Suppressor macrophage treated with lipopolysaccharide for 1 hour (primary cell): ENCODE measurements around the gene MTNR1B.

Experiments
- DNase-seq, 3 donors: peaks; one replicate each; pipeline ENCODE4 v3.0.0-alpha.2; 2020 to 2022

Gene MTNR1B

DNA sequence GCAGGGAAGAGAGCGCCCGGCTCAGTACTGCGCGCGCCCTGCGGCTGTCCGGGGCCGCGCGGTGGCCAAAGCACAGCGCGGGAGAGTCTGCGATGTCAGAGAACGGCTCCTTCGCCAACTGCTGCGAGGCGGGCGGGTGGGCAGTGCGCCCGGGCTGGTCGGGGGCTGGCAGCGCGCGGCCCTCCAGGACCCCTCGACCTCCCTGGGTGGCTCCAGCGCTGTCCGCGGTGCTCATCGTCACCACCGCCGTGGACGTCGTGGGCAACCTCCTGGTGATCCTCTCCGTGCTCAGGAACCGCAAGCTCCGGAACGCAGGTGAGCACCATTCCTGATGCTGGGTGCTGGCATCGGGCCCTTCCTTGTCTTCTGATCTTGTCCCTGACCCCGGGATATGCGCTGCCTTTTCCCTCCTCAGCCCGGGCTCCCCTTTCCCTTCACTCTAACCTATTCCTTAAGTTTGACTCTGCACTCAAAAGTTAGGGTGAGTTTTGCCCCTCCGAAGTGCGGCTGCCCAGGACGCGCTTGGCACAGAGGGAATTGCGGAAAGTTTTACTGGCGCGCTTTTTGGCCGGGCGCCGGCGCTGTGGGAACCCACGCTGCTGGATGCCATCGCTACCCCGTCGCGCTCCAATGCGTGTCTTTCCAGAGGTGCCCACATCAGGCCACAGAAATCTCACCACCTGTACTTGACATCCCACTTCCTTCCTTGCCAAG lies at the start of gene MTNR1B:
MTNR1B (plus strand) TSS at position 18 of the 714 bp plus-strand sequence; CDS start at position 93, 75 bp downstream.
- DNase-seq, result no peak

DNA sequence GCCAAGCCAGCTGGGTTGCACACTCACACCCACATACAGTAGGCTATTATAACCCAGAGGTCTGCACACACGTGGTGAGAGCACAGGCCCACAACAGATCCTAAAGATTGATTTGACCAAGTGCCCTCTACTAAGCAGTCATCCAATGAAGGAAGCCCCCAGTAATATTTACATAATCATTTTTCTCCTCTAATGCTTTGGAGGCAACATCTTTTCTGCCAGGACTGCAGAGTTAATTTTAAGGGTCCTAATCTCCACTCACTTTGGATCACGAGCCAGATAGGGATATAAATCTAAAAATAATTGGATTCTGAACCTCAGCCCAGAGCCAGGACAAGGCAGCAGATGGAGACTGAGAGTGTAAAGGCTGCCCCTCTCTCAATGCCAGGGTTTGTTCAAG lies 49.1 kb upstream of the MTNR1B start:
- DNase-seq, result no peak

DNA sequence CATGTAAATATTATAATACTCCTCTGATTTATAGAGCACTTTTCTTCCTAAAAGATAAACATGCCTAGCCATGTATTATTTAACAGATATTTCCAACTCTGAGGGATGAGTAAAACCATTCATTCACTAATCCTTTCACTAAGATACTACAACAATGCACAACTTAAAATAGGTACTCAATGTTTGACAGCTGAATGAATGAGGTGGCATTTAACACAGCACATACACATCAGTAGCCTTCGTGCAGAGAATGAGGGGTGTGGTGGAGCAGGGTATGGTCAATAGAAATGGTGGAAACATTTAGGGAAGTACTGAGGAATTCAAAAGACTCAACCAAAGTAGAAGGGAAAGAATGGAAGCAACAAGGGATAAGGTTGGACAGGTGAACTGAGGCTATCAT lies 46.7 kb upstream of the MTNR1B start:
- DNase-seq, result no peak

DNA sequence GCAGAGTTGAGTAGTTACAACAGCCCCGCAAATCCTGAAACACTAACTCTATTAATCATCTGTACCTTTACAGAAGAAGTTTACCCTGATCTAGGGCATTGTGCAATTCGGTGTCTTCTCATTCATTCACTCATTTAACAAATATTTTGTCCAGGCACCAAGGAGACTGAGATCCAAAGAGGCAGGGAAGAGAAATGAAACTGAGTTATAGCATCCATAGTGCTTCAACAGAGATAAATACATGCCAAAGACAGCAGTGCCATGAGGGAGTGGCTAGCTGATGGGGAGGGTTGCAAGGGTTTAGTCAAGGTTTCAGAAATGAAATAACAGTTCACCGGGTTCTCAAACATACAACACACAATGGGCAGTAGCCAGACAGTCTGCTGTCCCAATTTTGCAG lies 40.2 kb upstream of the MTNR1B start:
- DNase-seq, result no peak

DNA sequence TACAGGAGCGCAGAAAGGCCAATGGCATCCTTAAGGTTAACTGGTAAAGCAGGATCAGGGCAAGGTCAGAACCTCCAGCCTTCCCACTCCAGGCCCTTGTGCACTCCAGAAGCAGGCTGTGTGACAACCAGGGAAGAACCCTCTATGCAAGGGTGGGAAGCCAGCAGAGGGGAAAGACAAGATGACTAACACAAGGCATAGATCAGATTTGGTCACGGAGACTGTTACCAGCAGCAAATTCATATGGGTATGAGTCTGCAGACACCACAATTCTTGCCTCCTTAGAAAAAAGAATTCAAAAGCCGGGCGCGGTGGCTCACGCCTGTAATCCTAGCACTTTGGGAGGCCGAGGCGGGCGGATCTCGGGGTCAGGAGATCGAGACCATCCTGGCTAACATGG lies 39.8 kb upstream of the MTNR1B start:
- DNase-seq, result no peak

DNA sequence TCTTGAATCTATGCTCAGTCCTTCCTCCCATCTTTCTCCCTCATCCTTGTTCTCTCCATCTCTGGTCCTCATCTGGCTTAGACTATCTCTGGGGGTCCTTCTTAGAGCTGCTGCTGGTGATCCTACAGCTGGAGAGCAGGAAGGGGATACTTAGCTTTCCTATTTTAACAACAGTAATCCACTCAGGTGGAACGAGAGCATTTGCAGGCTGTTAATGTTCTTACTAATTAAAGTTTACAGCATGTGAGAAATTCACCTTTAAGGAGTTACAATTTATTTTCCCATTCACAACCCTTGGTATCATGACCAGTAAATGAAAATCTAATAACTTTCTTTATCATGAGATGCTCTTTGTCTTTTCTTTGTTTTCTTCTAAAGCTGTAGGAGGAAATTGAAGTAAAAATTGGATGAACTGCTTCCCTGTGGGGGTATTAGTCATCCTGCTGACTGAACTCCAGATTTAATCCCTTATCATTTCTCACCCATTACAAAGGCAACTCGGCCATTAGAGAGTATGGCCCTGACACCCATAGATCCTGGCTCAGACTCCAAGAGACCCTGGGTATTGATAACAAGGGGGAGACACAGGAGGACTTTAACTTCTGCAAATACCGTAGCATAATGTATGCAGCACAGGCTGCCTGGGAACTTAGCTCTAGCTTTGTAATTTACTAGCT lies 37.6 kb upstream of the MTNR1B start:
- no peak for DNase-seq

DNA sequence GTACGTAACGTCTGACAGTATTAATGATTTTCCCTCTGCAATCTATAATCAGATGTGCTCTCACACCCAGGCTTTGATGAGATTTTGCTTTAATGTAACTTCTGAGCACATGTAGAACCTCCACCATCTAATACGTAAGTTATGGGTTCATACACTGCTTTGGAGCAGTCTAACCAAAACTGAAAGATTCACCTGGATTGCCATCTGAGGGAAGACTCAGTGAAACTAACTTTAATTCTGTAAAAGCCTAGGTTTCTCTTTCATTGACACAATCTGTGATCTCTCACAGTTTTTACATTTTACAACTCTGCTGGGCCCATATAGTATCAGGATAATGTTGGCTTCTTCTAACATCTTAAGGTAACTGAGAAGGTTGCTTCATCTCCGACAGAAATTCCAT lies 30.1 kb upstream of the MTNR1B start:
- no peak for DNase-seq

DNA sequence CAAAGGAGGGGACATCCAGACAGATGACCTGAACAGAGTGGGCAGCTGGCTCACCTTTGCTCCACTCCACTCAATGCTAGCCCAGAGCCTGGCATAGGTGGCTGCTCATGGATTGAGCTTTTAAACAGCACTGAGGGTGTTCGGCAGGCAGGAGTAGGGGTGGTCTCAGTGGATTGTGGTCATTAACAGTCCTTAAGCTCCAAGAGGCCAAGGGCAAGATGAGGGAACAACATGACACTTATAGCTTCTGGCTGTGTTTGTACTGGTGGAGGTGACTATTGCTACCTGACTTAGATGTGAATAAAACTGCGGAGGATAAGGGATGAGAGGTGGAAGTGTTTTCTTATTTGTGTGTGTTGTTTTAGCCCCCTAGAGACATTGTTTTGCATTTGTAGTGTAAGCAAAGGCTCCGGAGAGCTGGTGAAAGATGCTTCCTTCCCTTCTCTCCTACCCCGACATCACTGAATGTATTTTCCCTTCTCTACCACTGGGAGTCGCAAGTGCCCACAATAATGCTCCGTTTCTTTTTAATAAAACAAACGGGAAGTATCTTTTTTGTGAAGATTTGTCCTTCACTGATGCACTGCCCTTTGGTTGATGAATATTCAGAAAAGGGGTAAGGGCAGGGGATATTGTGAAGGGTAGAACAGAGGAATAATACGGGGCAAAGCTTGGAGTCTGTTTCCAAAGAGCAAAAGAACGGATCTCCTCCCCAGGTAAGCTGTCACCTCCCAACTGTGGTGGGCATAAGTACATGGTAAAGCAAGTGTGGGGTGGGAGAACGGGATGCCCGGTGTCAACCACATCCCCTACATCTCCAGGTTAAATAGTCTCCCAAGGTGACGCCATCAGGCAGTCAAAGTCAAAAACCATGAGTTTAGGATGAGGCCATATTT lies 27.5 kb upstream of the MTNR1B start:
- DNase-seq, result peak; percentile 51 to 68 (median 61)

DNA sequence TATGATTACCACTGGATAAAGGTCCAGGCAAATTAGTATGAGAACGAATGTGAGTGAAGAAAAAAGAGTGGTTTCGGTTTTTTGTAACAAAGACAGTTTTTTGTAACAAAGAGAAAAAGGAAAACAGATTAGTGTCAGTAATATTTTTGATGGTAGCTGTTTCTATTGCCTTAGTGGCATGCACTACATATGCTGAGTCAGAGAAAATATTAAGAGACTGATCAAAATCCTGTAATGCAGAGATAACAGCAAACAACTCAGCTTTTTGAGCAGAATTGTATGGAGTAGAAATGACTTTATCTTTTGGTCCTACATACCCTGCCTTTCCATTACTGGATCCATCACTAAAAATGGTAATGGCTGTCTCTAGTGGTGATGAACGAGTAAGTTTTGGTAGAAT lies 22.7 kb upstream of the MTNR1B start:
- no peak for DNase-seq

DNA sequence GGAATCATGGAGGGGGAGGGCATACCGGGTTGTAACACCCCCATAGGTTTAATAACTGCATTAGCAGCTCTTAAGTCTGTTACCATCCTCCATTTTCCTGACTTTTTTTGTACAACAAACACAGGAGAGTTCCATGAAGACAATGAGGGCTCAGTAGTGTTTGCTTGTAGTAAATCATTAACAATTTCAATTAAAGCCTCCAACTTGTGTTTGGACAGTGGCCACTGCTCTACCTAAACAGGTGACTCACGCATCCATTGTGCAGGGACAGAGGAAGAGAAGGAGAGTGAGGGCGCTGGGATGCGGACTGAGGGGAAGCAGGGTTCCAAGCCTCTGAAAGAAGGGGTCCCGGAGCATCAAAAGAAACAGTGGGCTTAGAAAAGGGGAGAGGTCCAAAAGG lies 21.3 kb upstream of the MTNR1B start:
- no peak for DNase-seq

DNA sequence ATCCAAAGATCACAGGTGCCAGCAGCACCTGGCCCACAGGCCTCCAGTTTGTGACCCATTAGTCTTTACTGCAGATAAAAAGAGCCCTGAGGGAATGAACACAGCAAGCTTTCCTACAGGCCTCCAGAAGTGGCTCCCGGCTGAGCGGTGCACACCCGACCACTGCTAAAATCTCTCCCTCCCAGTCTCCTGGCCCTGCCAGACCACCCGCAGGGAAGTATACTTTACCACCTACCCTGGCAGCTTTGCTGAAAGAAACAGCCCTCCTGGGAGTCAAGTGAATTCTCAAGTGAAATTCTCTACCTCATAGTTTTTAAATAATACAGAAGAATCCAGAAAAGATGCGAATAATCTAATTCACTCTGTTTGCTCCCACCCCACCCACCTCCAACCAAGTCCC lies 15.4 kb upstream of the MTNR1B start:
- DNase-seq, result no peak

DNA sequence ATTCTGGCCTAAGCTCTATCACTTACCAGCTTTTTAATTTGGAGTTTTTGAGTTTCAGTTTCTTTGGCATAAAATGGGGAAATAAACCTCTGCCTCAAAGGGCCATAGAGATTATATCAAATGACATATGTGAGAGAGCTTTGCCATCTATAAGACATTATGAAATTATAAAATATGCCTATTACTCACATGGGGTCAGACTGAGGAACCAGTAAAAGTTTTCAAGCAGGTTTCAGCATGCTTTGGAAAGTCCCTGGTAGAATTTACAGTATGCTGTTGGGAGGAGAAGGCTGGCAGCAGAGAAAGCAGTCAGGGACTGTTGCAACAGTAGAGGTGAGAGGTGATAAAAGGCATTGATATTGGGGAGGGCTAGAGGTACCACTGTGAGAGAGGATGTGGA lies 13.6 kb upstream of the MTNR1B start:
- DNase-seq, result peak in 2 of 3 donors; percentile 12 to 55

DNA sequence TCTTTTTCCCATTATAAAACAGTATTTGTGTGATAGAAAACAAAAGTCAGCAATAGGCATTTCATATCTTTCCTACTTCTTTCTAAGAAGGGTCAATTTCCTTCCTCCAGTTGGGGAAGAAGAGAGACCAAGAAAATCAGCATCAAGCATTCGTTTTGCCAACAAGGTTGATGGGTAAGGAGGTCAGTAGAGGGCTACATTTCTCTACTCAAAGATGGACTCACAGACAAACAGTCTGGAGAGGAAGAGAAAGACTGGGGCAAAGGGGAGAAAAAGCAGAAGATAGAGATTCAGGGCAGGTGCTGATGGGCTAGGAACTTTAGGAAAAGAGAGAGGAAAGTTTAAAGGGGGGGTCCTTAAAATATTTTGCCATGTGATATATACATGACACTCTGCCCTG lies 8.6 kb upstream of the MTNR1B start:
- DNase-seq, result no peak

DNA sequence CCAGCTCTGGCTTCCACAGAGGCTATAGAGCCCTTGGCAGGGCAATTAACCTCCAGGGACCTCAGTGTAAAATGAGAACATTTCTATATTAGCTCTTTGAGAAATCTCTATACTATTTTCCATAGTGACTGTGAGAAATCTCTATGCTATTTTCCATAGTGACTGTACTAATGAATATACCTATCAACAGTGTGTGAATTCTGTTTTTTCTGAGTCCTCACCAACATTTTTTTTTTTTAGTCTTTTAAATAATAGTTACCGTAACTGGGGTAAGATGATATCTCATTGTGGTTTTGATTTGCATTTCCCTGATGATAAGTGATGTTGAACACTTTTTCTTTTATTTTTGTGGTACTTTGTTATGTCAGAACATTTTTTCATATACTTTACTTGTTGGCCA lies 7.0 kb upstream of the MTNR1B start:
- no peak for DNase-seq

DNA sequence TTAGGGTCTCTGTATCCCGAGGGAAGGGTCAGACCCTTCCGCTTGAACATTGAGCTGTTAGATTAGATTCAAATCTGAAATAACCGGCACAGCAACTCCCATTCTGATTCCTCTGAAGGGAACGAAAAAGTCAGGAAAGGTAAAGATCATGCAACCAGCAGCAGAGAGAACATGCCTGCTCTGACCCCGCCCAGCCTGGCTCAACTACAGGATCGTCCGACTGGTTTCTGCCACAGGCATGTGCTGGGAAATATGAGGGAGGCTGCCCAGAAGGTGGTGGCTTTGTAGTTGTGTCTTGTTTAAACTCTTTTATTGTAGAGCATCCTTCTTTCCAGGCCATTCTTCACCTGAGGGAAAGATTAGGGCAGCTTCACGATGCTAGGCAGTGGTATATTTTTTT lies 5.0 kb upstream of the MTNR1B start:
- DNase-seq, result no peak

DNA sequence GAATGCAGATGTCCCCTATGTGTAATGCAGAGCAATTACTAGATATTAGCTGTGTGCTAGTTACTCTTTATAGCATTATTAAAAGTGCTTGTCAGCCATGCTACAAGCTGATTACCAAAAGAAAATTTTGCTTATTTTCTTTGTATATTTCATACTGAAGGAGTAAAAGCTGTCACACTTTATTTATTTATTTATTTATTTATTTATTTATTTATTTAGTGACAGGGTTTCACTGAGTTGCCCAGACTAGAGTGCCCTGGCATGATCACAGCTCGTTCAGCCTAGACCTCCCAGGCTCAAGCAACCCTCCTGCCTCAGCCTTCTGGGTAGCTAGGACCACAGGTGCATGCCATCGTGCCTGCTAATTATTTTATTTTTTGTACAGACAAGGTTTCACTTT lies 4.3 kb upstream of the MTNR1B start:
- no peak for DNase-seq

DNA sequence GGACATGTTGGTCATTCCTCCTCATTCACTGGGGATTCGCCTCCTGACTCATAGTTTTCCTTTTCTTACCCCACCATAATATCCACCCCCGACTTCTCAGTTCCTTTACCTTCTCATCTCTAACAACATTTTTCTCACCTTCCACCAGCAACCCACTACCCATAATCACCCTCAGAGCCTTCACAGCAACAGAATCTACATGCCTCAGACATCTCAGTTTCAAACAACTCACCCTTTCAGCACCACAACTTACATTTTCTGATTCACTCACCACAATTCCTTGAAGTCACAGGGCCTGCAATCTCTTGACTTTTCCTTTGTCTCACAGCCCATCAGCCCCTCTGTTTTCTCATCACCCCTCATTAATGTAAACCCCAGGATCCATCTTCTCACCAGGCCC lies 2.3 kb upstream of the MTNR1B start:
- no peak for DNase-seq

DNA sequence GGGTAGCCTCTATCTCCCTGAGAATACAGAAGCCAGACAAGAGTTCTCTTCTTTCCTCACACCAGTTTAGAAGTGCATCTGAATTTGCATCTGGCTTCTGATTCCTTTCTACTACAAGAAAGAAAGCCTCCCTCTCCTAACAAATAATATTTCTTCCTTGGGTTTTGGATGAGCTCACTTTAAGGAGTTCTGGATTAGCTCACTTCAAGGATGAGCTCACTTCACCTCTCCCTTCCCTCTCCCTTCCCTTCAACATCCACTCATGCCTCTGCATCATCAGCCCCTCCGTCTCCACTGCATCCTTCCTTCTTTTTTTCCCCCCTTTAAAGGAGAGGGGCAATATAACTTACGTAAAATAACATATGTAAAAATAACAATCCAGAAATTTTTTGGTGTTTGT lies 1.6 kb upstream of the MTNR1B start:
- DNase-seq, result no peak

DNA sequence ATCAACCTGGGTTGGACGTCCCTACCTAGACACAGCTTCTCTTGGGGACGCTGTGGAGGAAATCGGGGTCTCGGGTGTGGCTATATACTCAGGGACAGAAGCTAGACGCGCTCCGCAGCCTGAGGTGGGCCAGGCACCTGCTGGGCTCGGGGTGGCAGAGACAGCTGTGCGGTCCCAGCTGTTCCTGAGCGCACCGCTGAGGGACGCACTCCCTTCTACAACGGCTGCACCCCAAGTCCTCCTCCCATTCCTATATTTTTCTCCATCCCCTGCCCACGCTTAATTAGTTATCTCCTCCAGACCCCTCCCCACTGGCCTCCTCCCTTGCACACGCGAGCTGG lies 188 bp upstream of the MTNR1B start:
- no peak for DNase-seq

DNA sequence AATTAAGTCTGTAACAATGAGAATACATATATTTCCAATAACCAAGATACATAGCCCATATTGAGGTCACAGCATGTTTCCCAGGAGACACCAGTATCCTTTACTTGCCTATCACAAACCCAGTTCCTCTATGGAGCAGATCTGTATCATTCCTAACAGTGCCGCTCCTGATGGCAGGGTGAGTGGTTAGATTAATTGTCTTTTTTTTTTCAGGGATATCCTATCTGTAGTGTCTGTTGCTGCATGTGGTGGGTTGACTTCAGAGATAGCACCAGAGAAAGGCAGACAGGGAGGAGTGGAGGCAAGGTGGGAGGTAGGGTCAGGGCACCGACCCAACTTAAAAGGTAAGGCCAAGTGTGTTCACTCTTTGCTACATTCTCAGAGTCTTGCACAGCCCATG lies 2.8 kb downstream of the MTNR1B start:
- DNase-seq, result no peak

DNA sequence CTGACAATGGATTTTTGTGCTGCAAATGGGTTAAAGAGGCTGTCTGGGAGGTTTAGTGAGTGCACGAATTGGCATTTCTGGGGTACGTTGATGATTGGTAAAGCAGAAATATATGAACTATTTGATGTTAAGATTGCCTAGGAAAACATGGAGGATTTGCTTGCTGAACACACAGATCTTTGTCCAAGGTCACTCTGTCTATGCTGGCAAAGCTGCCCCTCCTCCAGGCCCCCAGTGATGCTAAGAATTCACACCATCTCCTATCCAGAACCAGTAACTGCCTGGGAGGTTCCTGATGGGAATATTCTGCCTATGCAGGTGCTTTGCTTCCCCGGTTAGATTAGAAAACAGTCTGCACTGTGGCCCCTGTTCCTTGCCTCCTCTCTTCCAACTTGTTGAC lies 5.8 kb downstream of the MTNR1B start:
- DNase-seq, result no peak

DNA sequence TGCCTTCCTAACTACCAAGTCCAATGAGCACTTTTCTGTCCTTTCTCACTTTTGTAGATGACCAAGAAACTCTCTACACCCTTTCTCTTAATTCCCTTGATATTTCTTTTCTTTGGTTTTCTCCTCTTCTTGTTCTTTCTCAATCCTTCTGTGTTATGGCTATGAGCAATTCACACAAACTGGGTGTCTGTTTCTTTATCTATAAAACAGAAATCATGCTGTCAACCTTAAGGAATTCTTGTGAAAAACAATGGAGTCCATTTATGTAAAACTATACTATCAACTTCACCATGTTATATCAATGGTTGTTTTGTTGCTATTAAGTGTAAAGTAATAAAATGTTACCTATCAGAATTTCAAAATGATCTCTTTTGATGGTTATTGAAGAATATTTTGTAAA lies 7.2 kb downstream of the MTNR1B start:
- DNase-seq, result no peak

DNA sequence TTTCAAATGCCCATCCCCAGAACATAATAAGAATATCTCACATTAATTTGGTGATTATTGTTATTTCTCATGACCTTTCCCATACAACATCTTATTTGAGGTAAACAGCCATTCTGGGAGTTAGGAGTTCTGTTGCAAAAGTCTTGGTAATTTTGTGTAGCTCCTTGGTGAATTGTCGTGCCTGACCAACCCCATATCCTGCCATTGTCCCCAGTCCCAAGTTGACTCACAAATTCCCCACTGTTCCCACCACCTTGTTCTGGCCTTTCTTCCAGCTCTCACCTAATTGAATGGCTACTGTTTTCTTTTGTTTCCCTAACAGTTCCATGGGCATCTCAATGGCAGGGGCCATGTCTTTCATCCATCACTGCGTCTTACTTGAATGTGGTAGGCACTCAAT lies 8.0 kb downstream of the MTNR1B start:
- no peak for DNase-seq
